GM18861 (cell line): ENCODE results near the gene MCTP2.
"Not testable (repeated sequence)": the region's sequence is repeated elsewhere in the genome, so short reads cannot be mapped to it uniquely, and the experiment has no call there.

Source experiments
- ATAC-seq: cut with Tn5 transposase; IDR thresholded peaks from one replicate; pipeline ENCODE4 v1.9.1; 2021; ENCODE audit not compliant: unreplicated experiment

The MCTP2 gene

GRCh38 chr15:94234300-94234699, 2.9 kb downstream of the MCTP2 start:
- no peak for ATAC-seq

- ATAC-seq, result no peak
Observed at GRCh38 chr15:94235041-94235440, 3.7 kb downstream of the MCTP2 start.

DNA sequence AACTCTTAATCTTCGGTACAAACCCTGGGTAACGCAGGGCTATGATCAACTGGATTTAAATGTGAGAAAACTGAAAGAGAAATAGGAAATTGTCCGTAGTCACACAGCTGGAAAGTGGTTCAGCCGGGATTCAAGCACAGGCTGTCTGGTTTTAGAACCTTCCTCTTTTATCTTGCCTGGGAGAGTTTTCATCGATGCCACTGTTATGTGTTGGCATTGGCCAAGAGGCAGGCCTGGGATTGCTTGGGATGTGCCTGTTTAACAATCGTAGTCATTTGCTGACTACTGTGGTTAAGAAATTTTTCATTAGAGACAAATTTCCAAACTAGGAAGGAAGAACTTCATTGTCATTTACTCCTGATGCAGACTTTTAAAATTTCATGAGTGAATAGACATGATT, 4.3 kb downstream of the MCTP2 start:
- no peak for ATAC-seq

GRCh38 chr15:94236608-94237007, 5.2 kb downstream of the MCTP2 start:
- ATAC-seq, result no peak

- ATAC-seq, result no peak
Observed at GRCh38 chr15:94237903-94238302, 6.5 kb downstream of the MCTP2 start.

- peak; percentile 73 for ATAC-seq
Observed at GRCh38 chr15:94238539-94239118, 7.3 kb downstream of the MCTP2 start.

DNA sequence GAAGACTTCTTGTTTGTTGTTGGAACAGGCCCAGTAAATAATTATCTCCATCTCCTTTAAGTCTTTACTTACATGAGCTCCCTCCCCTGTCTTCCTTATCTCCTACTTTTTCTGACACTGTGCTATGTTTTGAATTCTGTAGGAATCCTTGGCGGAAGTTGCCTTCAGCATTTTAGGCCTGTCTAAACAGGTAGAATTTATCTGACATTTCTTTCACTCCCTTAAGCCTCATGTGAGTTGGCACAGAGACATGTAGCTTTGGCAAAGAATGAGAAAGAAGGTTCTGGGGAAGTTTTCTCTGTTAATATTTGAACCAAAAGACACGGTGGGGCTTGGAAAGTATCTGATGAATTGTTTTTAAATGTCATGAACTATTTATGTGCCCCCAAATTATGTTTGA, 8.1 kb downstream of the MCTP2 start:
- ATAC-seq, result no peak

- no peak for ATAC-seq
Observed at GRCh38 chr15:94240480-94240879, 9.1 kb downstream of the MCTP2 start.

- ATAC-seq, result no peak
Observed at GRCh38 chr15:94242257-94242656, 10.9 kb downstream of the MCTP2 start.

DNA sequence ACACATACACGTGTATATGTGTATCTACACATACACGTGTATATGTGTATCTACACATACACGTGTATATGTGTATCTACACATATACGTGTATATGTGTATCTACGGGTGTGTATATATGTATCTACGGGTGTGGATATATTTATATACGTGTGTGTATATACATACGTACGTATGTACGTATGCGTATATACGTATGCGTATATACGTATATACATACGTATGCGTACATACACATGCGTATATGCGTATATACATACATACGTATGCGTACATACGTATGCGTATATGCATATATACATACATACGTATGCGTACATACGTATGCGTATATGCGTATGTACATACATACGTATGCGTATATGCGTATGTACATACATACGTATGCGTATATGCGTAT, 11.6 kb downstream of the MCTP2 start:
- ATAC-seq, result not testable (repeated sequence)

- ATAC-seq, result no peak
Observed at GRCh38 chr15:94243418-94243817, 12.1 kb downstream of the MCTP2 start.

DNA sequence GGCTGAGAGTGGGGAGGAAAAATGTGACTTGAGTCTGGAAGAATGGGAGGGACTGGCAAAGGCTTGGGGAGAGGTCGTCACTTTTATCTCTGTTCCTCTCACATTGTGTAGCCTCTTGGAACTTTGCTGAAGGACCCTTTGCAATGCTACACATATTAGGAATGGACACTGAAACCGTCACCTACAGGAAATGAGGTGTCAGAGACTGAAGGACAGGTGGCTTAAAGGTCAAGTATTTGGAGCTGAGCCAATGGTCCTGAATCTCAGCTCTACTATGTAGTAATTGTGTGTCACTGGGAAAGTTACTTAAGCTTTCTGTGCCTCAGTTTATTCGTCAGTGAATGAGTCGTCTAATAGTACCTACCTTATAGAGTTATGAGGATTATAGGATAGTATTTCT, 14.7 kb downstream of the MCTP2 start:
- ATAC-seq, result peak; percentile 53

DNA sequence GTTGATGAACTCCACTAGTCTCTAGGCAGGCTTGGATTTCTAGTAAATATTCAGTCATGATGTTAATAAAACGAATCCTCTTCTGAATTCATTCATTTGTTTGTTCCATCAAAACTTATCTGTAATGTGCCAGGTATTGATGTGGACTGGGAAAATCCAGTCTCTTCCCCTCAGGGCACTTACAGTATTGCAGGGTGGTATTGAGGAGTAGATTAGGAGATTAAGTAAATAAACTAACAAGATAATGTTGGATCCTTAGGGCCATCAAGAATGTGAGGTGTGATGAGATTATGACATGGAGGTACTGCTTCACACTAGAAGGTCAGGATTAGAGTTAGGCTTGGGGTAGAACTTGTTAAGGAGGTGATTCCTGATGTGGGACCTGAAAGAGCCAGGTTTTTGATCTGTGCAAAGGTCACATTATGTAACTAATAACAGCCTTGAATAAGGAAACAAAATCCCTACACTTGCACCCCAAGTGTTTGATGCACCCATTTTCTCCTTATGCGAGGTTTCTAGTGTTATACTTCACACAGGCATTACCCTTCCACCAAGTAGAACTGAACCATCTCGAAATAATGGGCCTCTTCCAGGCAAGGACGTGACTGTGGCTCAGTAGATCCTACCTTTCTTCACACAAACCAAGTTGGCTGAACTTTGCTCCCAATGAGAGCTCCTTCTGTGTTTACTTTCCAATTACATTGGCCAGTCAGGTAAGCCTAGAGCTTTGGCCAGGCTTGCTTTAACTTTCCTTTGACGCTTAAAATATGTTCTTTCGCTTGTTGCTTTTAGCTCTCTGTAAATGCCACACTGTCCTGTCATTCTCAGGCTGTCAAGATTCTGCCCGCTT, 16.7 kb downstream of the MCTP2 start:
- no peak for ATAC-seq

DNA sequence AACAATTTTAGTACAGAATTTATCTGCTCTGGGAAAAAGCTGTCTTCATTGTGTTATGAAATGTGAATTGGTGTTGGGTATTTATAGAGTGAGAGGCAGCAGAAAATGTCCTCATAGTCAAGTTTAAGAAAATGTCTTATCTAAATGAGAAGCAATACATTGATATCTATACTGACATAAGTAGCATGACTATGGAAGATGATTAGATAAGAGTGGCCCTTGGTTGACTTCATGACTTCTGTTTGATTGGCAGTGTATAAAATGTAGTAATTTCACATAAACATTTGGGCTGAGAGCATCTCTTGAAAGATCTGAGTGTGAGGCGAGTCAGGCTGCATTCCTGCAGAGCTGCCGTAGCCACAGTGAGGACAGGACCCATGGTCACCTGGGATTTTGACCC, 19.4 kb downstream of the MCTP2 start:
- no peak for ATAC-seq

GRCh38 chr15:94252223-94252766, 20.9 kb downstream of the MCTP2 start:
- no peak for ATAC-seq

GRCh38 chr15:94252906-94253491, 21.6 kb downstream of the MCTP2 start:
- no peak for ATAC-seq

DNA sequence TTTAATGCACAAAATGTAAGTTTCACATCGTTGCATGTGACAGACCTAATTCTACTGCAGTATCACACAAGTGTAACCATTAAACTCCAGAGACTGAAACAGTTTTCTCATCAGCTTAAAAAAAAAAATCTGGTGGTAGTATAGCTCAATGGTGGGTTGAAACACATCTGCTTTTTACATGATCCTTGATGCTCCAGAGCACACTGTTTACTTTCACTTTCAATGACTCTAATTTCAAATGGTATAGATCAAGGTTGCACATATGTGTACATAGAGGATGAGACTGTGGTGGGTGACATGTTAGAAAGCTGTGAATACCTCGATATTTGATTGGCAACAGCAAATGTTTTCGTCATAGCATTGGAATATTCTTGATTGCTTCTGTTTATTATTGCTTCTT, 22.4 kb downstream of the MCTP2 start:
- peak; percentile 35 for ATAC-seq

- no peak for ATAC-seq
Observed at GRCh38 chr15:94255540-94255939, 24.2 kb downstream of the MCTP2 start.

DNA sequence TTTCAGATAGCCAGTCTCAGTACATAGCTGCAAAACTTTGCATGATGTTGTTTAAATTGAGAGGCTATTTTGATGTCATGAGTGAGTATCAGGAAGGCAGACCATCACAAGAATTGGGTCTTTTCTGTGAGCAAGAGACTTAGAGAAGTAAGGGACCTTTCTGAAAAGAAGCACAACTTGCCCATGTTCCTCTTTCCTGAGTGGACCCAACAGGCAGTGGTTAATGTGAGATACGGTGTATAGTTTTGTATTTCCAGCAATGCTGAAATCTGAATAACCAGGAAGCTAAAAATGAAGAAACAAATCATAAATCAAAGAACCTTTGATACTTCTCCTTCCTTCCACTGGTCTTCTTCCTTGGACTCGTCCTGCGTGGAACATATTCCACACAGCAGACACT, 25.1 kb downstream of the MCTP2 start:
- no peak for ATAC-seq

- ATAC-seq, result not testable (repeated sequence)
Observed at GRCh38 chr15:94257776-94258175, 26.4 kb downstream of the MCTP2 start.

- ATAC-seq, result peak; percentile 63
Observed at GRCh38 chr15:94258246-94258645, 26.9 kb downstream of the MCTP2 start.
